NCI-H510A (cell line): Measurements from ENCODE around the gene PCSK5.
"Not testable (repeated sequence)": the region's sequence is repeated elsewhere in the genome, so short reads cannot be mapped to it uniquely, and the experiment has no call there.

ENCODE experiments used
- DNase-seq: peaks from one replicate; lab custom pipeline; 2025; lab: John Stamatoyannopoulos, UW

PCSK5 gene

DNA sequence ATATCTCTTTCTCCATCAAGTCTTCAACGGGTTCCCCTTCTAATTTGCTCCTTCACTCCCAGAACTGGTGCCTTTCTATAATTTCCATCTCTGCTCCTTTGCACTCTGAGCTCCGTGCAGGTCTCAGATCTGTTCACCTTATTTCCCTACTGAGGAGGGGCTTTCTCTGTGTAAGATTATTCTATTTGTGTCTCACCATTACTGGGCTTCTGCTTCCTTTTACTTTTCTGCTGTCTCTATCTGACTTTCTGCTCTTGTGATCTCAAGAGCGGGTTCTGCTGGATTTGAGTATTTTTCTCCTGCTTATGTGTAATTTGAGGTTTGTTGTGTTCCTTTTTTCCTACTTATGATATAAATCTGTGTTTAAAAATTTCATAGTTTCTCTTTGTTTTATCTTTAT, 117.5 kb downstream of the PCSK5 start:
- DNase-seq = no peak

DNA sequence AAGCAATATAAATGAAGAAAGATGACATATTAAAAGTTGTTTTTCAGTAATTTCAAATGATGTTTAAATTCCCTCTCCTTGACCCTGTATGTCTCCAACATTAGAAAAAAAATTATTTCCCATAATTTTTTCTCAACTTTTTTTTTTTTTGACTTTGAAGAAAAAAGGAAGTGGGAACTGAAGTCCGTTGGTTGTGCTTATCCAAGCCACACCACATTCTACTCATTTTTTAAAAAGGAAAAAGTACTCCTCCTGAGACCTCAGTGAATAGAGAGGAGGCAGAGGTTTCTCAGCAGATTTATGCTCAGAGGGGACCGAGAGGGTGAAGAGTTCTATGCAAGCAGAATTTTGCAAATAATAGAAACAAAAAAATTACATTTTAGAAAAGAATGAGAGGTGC, 123.3 kb downstream of the PCSK5 start:
- no peak for DNase-seq

DNA sequence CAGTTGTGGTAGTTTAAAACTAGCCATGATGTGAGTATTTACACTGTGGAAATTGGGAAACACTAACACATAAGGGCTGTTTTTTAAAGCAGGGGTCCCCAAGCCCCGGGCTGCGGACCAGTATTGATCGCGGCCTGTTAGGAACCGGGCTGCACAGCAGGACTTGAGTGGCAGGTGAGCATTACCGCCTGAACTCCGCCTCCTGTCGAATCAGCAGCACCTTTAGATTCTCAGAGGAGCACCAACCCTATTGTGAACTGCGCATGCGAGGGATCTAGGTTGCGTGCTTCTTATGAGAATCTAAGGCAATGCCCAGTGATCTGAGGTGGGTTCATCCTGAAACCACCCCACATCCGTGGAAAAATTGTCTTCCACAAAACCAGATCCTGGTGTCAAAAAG, 127.8 kb downstream of the PCSK5 start:
- DNase-seq = no peak

DNA sequence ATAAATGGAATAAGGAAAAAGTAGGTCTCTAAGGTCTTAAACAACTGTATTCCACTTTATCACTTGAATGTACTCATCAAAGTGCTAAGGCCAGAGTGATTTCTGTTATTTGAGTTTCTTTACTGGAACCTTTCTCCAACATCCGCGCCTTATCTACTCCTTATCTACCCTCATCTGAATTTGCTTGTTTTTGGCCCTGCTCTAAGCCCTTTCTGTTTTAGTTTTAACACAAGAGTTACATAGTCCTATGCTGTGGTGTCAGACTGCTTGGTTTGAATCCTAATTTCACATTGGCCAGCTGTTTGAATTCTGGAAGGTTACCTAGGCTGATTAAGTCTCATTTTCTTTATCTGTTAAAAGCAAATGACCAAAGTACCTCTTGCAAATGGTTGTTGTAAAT, 128.3 kb downstream of the PCSK5 start:
- no peak for DNase-seq

DNA sequence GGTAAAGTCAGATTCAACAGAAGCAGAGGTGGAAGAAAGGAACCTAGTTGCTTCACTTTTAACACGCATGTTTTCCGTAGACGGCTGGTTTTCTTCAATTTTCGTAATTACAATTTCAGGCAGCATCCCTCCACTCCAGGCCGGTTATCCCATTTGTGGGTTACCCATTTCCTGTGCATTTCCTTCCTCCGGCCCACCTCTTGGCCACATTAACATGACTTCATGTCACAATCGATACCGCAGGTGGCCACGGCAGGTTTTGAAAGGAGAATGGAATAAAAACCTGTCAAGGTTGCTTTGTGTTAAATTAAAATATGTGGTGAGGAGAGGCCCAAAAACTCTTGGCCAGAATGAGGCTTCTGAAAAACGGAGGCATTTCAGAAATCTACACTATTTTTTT, 130.2 kb downstream of the PCSK5 start:
- no peak for DNase-seq

DNA sequence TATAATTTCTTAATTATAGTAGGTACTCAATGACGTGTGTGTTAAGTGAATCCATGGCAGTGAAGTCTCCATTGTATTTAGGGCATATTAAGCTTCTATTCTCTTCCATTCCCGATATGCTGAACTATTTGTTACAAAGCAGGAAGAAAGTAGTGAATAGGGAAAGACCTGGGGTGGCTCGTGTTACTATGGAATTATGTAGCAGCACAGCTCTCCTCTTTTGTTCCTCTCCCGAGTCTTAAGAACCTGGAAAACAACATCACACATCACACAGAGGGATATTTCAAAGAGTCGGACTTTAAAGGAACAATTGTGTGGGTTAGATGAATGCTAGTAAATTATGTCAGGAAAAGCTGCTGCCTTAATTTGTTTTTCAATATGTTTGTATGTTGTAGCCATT, 131.8 kb downstream of the PCSK5 start:
- no peak for DNase-seq

DNA sequence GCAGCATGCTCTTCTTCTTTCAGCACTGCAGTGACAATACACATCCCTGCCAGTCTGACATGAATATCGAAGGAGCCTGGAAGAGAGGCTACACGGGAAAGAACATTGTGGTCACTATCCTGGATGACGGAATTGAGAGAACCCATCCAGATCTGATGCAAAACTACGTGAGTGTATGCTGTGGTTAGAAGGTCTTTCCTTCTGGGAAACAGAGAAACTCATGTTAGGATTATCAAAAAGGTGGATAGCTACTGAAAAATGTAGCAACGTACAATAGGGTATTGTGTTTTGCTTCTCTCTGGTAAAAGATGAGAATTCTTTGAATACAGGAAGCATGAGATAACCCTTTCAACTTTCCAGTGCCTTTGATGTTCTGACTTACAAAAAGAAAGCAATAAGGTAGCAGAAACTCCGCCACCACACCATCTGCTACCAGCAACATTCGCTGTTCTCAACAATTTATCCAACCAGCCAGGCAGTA, 133.3 kb downstream of the PCSK5 start:
- DNase-seq = no peak

DNA sequence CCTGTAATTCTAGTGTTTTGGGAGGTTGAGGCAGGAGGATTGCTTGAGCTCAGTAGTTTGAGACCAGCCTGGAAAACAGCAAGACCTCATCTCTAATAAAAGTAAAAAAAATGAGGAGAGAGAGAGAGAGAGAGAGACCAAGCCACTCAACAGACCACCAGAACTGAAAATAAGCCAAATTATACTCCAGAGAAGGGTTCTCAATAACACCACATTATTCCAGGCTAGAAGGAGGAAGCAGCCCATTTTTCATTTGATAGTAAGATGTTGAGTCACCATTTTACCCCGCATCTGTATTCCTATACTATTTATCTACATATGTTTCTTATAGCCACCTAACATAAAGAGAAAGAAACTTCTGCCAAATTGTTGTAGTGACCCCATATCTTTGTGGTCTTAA, 134.8 kb downstream of the PCSK5 start:
- DNase-seq = no peak

DNA sequence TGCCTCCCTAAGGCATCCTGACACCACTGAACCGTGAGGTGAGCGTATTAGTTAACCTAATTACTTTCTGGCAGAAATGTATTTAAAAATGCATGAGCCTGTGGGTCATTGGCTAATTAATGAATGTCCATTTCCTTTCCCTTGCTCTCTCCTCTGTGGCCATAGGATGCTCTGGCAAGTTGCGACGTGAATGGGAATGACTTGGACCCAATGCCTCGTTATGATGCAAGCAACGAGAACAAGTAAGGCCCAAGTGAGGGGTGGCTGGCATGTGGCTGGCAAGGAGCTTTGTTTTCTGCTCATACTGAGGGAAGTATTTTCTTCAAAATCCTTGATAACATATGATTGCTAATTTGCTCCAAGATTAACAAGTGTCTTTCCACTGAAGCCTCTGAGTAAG, 136.3 kb downstream of the PCSK5 start:
- DNase-seq = no peak

DNA sequence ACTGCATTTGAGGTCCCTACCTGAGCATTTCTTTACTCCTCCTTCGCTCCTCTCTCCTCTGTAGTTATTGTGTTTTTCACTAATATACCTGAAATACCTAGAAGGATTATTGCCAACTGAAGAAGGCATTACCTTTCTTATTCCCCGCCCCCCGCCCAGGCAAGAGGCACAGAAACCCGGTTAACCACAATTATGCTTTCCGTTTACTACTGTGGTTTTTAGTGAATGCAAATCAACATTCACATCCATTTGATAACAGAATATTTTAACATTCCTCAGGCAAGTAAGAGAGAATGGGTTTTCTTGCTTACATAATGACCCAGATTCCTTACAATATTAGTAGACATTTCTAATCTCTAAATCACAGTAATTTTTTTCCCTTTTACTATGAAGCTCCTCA, 136.9 kb downstream of the PCSK5 start:
- DNase-seq = no peak

DNA sequence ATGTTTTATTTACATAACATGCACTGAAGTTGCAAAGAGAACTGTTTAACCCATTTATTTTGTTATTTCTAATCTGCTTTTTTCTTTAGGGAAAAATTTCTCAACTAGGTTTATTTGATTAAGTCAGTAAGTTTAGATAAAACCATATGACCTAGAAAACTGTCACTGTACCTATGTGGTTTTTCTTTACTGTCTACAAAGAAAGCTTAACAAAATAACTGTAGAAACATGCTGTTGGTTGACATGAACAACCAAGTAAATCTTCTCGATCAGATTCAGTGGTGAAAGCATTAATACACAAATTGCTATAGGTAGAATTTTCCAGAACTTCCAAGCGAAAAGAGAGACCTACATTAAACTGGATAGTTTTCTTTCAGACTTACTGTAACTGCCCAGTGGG, 137.4 kb downstream of the PCSK5 start:
- DNase-seq = no peak

DNA sequence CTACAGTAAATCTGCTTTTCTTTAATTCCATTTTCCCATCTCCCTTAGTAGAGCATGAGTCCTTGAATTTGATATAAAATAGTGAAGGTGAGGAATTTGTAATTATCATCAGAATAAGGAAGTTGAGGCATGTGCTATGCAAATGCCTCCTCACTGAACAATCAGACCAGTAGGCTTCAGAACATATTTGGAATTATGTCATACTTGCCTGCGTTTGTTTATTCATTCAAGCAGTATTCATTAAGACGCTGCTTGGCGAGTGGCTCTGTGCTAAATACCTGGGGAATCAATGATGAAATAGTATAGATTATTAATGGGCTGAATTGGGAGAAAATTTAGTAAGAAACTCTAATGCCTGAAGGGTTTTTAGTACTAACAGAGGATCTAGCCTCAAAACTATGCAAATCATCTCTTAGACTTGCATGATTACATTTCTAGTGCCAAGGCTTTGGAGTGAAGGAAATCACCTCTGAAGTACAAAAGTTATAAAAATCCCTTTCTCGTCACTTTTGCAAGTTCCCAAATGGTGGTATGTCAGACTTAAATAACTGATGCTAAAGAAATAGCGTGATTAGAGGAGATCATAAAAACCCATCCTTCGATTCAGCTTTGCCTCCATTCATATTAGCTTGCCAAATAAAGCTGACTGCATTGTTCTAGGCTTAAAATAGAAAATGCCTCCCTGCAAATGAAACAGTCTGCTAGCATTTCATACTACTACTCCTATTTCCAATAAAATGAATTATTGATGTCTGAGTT, 141.7 kb downstream of the PCSK5 start:
- DNase-seq = no peak

DNA sequence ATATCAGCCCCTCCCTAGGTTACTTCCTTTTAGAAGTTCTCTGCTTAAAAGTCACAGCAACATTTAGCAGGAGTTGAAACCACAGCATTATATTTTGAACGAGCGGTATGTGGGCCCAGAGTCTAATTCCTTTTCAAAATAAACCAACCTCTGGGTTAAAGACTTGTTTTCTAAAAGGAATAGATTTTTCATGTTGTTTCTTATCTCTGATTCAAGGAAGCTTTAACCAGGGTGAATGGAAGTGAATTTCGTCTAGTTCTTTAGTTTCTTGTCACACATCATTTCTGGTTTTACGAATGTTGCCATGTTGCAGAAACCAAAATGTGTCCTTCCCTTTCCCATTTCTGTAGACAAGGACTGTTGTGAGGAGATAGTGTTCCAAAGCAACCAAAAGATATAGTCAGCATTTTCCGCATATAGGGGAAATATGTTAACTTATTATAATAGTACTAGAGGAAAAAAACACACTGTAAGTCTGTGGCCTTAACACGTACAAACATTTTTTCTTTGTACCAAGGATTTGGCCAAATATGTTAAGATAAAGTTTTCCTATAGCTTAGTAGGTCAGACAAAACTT, 142.4 kb downstream of the PCSK5 start:
- DNase-seq = no peak

DNA sequence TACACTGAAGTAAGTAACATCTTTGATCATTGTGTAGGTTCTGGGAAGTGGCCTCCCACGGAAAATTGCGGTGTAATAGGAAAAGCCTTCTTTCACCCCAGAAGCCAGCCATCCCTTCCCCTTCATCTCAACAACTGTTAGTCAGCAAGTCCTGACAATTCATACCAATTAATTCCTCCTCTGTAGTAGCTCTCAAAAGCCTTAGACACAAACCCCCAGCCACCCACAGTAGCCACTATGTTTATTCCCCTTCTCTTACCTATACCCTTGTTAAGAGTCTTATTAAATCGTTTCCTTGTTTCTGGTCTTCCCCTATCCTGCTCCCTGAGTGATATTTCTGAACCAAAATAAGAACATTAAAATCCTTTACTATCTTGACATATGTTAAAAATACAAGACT, 143.6 kb downstream of the PCSK5 start:
- DNase-seq = no peak

DNA sequence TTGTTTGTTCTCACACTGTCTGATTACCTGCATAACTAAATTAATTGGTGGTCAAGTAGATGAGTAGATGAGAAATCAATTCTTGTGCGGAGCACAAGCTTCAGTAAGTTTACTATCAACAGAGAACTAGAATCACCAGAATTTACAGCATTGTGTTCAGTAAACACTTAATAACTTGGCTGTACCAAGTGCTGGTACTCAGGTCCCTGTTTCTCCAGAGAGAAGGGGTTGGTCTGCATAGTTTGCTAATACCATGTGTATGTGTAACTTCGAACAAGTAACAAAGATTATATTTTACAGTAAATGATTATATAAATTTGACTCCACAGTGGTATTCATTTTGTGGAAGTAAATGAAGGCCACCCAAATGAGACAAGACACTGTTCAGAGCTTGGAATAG, 146.3 kb downstream of the PCSK5 start:
- DNase-seq = no peak

DNA sequence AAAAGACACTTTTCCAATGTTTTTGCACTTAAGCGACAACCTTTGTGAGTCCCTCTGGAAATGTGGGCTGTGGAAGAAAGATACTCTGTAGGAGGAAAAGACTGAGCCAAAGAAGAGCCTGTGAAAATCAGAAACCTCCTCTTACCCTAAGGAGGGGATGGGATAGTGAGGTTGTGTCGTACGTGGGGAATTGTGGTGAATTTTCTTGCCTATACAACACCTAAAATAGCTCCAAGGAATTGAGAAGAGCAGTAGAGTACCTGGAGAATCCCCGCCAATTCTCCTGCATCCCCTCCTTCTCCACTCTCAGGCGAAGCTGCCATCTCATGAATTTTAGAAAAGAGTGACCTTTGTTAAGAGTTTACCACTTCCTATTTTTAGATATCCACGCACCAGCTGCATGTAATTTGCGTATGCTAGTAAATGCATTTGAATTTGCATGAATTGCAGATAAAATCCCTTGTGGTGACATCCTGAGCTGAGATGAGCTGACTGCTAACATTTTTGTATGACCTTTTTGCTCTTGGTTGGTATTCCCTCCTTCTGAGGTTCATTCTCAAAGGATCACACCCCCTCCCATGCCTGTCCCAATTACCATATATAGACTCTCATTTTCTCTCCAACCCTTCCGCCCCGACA, 147.2 kb downstream of the PCSK5 start:
- DNase-seq = no peak

DNA sequence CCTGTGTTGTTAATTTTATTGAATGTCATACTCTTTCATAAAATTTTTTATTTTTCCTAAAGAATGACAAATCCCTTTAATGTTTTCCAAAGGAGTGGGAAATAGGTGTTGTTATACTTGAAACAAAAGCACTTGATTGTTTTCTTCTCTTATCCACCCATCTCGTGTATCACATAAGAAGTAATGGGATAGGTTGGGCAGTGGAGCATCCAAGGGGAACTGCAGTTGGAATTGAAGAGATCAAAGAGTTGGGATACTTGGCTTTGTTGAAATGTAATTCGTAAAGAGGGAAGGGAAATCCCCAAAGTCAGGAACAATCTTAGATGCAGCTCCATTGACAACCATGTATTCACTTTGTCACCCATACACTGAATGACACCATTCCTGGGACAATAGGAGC, 148.0 kb downstream of the PCSK5 start:
- DNase-seq = no peak

DNA sequence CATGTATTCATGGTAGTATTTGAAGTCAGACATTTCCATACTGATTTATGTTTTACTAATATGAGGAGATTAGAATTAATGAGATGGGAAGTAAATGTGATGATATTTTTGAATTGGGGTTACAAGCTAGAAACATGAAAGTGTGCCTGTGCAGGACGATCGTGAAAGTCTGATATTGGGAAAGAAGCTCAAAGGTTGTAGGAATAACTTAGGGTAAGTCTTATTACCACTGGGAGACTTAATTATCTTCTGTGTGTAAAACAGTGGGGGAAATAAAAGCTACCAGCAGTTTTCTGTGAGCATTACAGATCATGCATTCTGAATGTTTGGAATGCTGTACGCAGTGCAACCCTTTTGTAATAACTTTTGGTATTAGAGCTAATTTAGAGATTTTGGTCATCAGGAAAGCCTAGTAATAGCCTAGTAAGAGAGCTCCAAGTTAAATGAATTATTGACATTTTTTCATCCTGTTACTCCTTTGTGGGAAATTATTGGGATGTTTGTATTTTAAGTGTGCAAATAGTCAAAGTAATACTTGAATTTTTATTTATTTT, 153.9 kb downstream of the PCSK5 start:
- DNase-seq = no peak

DNA sequence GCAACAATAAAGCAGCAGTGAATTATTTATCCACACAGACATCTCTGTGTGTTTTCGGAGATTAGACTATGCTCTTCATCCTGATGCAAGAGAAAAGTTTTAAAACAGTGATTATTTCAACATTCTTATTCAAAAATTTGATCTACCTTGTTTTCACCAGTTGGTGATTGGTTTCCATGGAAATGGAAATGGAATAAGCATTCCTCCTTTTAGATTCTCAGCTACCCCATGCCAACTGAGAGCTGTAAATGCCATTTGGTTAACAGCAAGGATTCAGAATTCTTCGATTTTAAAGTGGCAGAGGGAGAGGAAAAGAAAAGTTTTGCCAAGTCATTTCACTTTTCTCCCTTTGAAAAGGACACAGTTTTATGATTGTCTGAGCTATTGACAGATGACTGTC, 154.7 kb downstream of the PCSK5 start:
- no peak for DNase-seq

DNA sequence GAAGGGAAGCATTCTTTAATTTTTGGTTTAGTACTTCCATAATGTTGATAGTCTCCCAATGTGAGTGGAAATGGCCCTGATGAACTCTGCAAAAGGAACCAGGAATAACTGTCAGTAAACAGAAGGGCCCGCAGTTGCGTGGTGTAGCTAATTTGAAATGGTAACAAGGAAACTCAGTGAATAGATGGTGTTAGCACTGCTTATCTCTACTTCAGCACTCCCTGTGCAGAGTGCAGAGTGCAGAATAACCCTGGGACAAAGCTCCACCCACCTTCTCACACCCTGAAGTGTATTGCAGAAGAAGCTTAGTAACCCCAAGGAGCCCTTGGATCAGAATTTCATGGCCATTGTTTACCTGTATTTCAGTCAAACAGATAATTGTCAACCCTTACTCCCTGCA, 158.9 kb downstream of the PCSK5 start:
- no peak for DNase-seq

DNA sequence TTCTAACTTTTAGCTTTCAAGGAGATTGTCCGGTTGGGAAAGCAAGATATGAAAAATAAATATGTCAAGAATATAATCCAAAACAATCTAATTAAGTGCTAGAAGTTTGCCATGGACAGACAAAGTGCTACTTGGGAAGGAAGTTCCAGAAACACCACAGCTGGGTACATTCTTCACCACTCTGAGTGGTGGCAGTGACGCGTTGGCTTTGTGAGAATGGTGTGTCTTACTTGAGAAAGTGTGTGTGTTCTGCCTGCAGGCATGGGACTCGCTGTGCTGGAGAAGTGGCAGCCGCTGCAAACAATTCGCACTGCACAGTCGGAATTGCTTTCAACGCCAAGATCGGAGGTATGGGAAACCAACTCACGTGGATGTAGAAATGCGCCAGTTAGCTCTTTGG, 177.2 kb downstream of the PCSK5 start:
- no peak for DNase-seq

DNA sequence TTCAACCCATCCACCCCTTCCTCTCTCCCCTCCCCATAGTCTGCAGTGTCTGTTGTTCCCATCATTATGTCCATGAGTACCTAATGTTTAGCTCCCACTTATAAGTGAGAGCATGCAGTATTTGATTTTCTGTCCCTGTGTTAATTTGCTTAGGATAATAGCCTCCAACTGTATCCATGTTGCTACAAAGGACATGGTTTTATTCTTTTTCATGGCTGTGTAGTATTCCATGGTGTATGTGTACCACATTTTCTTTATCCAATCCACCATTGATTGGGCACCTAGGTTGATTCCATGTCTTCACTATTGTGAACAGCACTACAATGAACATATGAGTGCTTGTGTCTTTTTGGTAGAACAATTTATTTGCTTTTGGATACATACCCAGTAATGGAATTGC, 187.1 kb downstream of the PCSK5 start:
- DNase-seq = no peak

DNA sequence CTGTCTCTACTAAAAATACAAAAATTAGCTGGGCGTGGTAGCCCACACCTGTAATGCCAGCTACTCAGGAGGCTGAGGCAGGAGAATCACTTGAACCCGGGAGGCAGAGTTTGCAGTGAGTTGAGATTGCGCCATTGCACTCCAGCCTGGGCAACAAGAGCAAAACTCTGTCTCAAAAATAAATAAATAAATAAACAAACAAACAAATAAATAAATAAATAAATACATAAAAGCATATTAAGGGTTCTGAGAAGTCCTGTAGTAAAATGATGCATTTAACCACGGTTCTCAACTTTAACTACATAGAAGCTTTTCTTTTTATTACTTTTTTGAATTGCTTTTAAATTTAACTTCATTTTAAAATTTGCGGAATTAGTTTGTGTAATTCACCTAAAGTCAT, 190.8 kb downstream of the PCSK5 start:
- not testable (repeated sequence) for DNase-seq
